ENCODE measurements around the gene GLIPR2.

Gene GLIPR2

GRCh38 chr9:36120705-36121104, 15.8 kb upstream of the GLIPR2 start:
- TF ChIP-seq CTCF (IDR thresholded peaks at IDR 0.05; ENCODE audit: low read depth, low read length): no peak
- no peak for DNase-seq (ENCODE audit: low read depth in 2 of 2)
- H3K4me3 ChIP-seq (replicated peaks in 1 of 2; ENCODE audit: low read depth in 2 of 2, low read length in 2 of 2): no peak overlapping the region

GRCh38 chr9:36121971-36122370, 14.6 kb upstream of the GLIPR2 start:
- DNase-seq (ENCODE audit: low read depth in 2 of 2): no peak
- no peak for TF ChIP-seq CTCF (IDR thresholded peaks at IDR 0.05; ENCODE audit: low read depth, low read length)
- no peak overlapping the region for H3K4me3 ChIP-seq (replicated peaks in 1 of 2; ENCODE audit: low read depth in 2 of 2, low read length in 2 of 2)

- DNase-seq (ENCODE audit: low read depth in 2 of 2): no peak
- H3K4me3 ChIP-seq (replicated peaks in 1 of 2; ENCODE audit: low read depth in 2 of 2, low read length in 2 of 2): no peak overlapping the region
- no peak for TF ChIP-seq CTCF (IDR thresholded peaks at IDR 0.05; ENCODE audit: low read depth, low read length)
Measured at GRCh38 chr9:36123515-36123914, 13.0 kb upstream of the GLIPR2 start.

GRCh38 chr9:36125062-36125855, 11.3 kb upstream of the GLIPR2 start:
- DNase-seq (ENCODE audit: low read depth in 2 of 2): no peak
- no peak overlapping the region for H3K4me3 ChIP-seq (replicated peaks in 1 of 2; ENCODE audit: low read depth in 2 of 2, low read length in 2 of 2)
- TF ChIP-seq CTCF (IDR thresholded peaks at IDR 0.05; ENCODE audit: low read depth, low read length): no peak

GRCh38 chr9:36126016-36126730, 10.4 kb upstream of the GLIPR2 start:
- no peak for DNase-seq (ENCODE audit: low read depth in 2 of 2)
- no peak overlapping the region for H3K4me3 ChIP-seq (replicated peaks in 1 of 2; ENCODE audit: low read depth in 2 of 2, low read length in 2 of 2)
- TF ChIP-seq CTCF (IDR thresholded peaks at IDR 0.05; ENCODE audit: low read depth, low read length): no peak

- no peak for TF ChIP-seq CTCF (IDR thresholded peaks at IDR 0.05; ENCODE audit: low read depth, low read length)
- no peak overlapping the region for H3K4me3 ChIP-seq (replicated peaks in 1 of 2; ENCODE audit: low read depth in 2 of 2, low read length in 2 of 2)
- no peak for DNase-seq (ENCODE audit: low read depth in 2 of 2)
Measured at GRCh38 chr9:36127652-36128244, 8.8 kb upstream of the GLIPR2 start.
